ENCODE measurements around the gene C1orf56.

The C1orf56 gene

GRCh38 chr1:151047591-151047924 lies at the start of gene C1orf56:
Gene C1orf56 (plus strand): TSS chr1:151047751. CDS start chr1:151047848, 97 bp downstream.
- peak; percentile 96 for DNase-seq (ENCODE audit: low spot score)

GRCh38 chr1:150997949-150998348 lies 49.6 kb upstream of the C1orf56 start:
- DNase-seq (ENCODE audit: low spot score) = no peak

- DNase-seq (ENCODE audit: low spot score) = no peak
Observed at GRCh38 chr1:150999051-150999674, 48.4 kb upstream of the C1orf56 start.

- DNase-seq (ENCODE audit: low spot score) = no peak
Observed at GRCh38 chr1:150999926-151000325, 47.6 kb upstream of the C1orf56 start.

GRCh38 chr1:151000408-151000807 lies 47.1 kb upstream of the C1orf56 start:
- DNase-seq (ENCODE audit: low spot score) = no peak

GRCh38 chr1:151001602-151002001 lies 45.9 kb upstream of the C1orf56 start:
- DNase-seq (ENCODE audit: low spot score) = no peak

- DNase-seq (ENCODE audit: low spot score) = no peak
Observed at GRCh38 chr1:151002051-151002450, 45.5 kb upstream of the C1orf56 start.

- DNase-seq (ENCODE audit: low spot score) = no peak
Observed at GRCh38 chr1:151002611-151003010, 44.9 kb upstream of the C1orf56 start.

GRCh38 chr1:151003180-151003579 lies 44.4 kb upstream of the C1orf56 start:
- no peak for DNase-seq (ENCODE audit: low spot score)

GRCh38 chr1:151005729-151006319 lies 41.7 kb upstream of the C1orf56 start:
- DNase-seq (ENCODE audit: low spot score) = no peak

- DNase-seq (ENCODE audit: low spot score) = peak; percentile 89
Observed at GRCh38 chr1:151006327-151007052, 41.1 kb upstream of the C1orf56 start, which contains the start of gene MINDY1. Gene MINDY1 (minus strand): TSS chr1:151006902. CDS start chr1:151002617, 4,285 bp downstream.

- DNase-seq (ENCODE audit: low spot score) = no peak
Observed at GRCh38 chr1:151007853-151008243, 39.7 kb upstream of the C1orf56 start.

- peak; percentile 99 for DNase-seq (ENCODE audit: low spot score)
Observed at GRCh38 chr1:151008244-151009205, 39.0 kb upstream of the C1orf56 start, which contains the start of gene PRUNE1. Gene PRUNE1 (plus strand): TSS chr1:151008449. CDS start chr1:151008633, 184 bp downstream.

GRCh38 chr1:151009206-151009587 lies 38.4 kb upstream of the C1orf56 start:
- peak; percentile 37 for DNase-seq (ENCODE audit: low spot score)

GRCh38 chr1:151009674-151010345 lies 37.7 kb upstream of the C1orf56 start:
- no peak for DNase-seq (ENCODE audit: low spot score)

GRCh38 chr1:151010346-151010726 lies 37.2 kb upstream of the C1orf56 start:
- no peak for DNase-seq (ENCODE audit: low spot score)

GRCh38 chr1:151011154-151011850 lies 36.2 kb upstream of the C1orf56 start:
- DNase-seq (ENCODE audit: low spot score) = no peak

GRCh38 chr1:151012684-151013471 lies 34.7 kb upstream of the C1orf56 start:
- peak; percentile 21 for DNase-seq (ENCODE audit: low spot score)

- DNase-seq (ENCODE audit: low spot score) = no peak
Observed at GRCh38 chr1:151013518-151013917, 34.0 kb upstream of the C1orf56 start.

- peak; percentile 82 for DNase-seq (ENCODE audit: low spot score)
Observed at GRCh38 chr1:151024540-151025146, 22.9 kb upstream of the C1orf56 start.
